ENCODE results near the gene MTRFR. TPM values are rescaled to one million over a fixed set of nuclear protein-coding genes. Genes with fewer than 3 reads are reported as not detected.

The MTRFR gene
- total RNA-seq, 1 experiment from 2014 or later: 15.7 TPM

DNA sequence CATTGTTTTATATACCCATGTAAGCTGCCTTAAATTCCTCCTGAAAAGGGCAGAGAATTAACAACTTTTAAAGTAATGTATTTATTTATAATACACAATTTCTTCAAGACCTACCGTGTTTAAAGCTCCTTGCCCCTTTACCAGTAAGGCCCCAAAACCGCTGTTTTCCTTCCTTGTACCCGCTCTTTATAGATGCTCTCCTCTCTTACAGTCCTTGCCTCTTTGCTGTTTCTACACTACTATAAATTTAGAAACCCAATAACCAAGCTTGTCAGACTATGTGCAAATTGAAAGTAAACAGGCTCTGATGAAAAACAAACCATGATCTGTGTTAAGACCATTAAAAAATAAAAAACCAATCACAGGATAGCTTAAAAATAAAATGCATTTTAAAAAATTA, 4.2 kb upstream of the MTRFR start:
- ATAC-seq: no peak
- POLR2A ChIA-PET: no interaction called here
- CTCF ChIA-PET: interaction anchor here (1.2 kb wide), 1 partner anchor 9 kb away, joined by 9 read pairs; no protein-coding TSS in a partner anchor

DNA sequence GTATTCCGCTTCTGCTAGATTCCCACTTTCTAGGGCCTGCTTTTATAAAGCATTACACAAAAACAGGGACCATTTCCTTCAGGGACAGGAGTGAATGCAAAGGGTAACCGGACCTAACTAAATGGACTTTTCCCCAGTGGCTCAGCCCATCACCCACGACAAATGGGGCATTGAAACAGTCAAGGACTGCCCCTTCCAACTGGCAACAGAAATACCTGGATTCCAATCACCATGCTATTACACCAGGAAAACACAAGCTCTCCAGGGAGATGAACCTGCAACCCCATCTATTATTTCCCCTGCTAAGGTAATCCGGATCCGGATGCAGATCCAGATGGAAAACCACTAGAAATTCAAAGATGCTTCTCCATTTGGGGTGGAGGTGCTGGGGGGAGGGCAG, 1.3 kb upstream of the MTRFR start:
- ChIA-PET POLR2A (interaction anchor here (0.5 to 2.2 kb wide), 9 partner anchors 20 to 480 kb away, joined by 3 to 15 read pairs (median 6); partner anchors contain the start of genes ATP6V0A2, KMT5A and OGFOD2), CTCF (interaction anchor here (0.8 to 3.0 kb wide), 6 partner anchors 37 to 372 kb away, joined by 3 to 15 read pairs (median 7); partner anchors contain the start of gene ABCB9)
- Mint-ChIP-seq H3K4me1 (peaks cover 18% of the 10 kb centered on the region), H3K36me3 (peaks cover 3% of the 10 kb centered on the region), H3K9me3 (no peaks in the 10 kb centered on the region), H3K27me3 (ENCODE audit: low read depth) (no peaks in the 10 kb centered on the region), H3K4me3 (peak overlapping the region; percentile 89), H3K27ac (peak overlapping the region; percentile 98)
- no peak for ATAC-seq
- DNase-seq (ENCODE audit: low spot score): no peak
- TF ChIP-seq, protein P1, sequence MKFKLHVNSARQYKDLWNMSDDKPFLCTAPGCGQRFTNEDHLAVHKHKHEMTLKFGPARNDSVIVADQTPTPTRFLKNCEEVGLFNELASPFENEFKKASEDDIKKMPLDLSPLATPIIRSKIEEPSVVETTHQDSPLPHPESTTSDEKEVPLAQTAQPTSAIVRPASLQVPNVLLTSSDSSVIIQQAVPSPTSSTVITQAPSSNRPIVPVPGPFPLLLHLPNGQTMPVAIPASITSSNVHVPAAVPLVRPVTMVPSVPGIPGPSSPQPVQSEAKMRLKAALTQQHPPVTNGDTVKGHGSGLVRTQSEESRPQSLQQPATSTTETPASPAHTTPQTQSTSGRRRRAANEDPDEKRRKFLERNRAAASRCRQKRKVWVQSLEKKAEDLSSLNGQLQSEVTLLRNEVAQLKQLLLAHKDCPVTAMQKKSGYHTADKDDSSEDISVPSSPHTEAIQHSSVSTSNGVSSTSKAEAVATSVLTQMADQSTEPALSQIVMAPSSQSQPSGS (CRISPR knock-in tag; IDR thresholded peaks at IDR 0.05; ENCODE audit: borderline replicate concordance, low read depth): no peak
- TF ChIP-seq FOXP1 (CRISPR knock-in tag; IDR thresholded peaks at IDR 0.05; ENCODE audit: borderline replicate concordance) (no peak), TEAD4 (CRISPR knock-in tag; IDR thresholded peaks at IDR 0.05) (no peak), FOXJ3 (CRISPR knock-in tag; IDR thresholded peaks at IDR 0.05; ENCODE audit: borderline replicate concordance) (no peak), PRRX2 (CRISPR knock-in tag; IDR thresholded peaks at IDR 0.05) (no peak), ZNF416 (CRISPR knock-in tag; IDR thresholded peaks at IDR 0.05) (no peak), NFATC4 (CRISPR knock-in tag; IDR thresholded peaks at IDR 0.05) (no peak)
- TF ChIP-seq, protein P2, sequence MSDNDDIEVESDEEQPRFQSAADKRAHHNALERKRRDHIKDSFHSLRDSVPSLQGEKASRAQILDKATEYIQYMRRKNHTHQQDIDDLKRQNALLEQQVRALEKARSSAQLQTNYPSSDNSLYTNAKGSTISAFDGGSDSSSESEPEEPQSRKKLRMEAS (CRISPR knock-in tag; IDR thresholded peaks at IDR 0.05): no peak
- TF ChIP-seq, protein P3, sequence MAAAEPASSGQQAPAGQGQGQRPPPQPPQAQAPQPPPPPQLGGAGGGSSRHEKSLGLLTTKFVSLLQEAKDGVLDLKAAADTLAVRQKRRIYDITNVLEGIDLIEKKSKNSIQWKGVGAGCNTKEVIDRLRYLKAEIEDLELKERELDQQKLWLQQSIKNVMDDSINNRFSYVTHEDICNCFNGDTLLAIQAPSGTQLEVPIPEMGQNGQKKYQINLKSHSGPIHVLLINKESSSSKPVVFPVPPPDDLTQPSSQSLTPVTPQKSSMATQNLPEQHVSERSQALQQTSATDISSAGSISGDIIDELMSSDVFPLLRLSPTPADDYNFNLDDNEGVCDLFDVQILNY (CRISPR knock-in tag; IDR thresholded peaks at IDR 0.05): no peak
- TF ChIP-seq, protein P4, sequence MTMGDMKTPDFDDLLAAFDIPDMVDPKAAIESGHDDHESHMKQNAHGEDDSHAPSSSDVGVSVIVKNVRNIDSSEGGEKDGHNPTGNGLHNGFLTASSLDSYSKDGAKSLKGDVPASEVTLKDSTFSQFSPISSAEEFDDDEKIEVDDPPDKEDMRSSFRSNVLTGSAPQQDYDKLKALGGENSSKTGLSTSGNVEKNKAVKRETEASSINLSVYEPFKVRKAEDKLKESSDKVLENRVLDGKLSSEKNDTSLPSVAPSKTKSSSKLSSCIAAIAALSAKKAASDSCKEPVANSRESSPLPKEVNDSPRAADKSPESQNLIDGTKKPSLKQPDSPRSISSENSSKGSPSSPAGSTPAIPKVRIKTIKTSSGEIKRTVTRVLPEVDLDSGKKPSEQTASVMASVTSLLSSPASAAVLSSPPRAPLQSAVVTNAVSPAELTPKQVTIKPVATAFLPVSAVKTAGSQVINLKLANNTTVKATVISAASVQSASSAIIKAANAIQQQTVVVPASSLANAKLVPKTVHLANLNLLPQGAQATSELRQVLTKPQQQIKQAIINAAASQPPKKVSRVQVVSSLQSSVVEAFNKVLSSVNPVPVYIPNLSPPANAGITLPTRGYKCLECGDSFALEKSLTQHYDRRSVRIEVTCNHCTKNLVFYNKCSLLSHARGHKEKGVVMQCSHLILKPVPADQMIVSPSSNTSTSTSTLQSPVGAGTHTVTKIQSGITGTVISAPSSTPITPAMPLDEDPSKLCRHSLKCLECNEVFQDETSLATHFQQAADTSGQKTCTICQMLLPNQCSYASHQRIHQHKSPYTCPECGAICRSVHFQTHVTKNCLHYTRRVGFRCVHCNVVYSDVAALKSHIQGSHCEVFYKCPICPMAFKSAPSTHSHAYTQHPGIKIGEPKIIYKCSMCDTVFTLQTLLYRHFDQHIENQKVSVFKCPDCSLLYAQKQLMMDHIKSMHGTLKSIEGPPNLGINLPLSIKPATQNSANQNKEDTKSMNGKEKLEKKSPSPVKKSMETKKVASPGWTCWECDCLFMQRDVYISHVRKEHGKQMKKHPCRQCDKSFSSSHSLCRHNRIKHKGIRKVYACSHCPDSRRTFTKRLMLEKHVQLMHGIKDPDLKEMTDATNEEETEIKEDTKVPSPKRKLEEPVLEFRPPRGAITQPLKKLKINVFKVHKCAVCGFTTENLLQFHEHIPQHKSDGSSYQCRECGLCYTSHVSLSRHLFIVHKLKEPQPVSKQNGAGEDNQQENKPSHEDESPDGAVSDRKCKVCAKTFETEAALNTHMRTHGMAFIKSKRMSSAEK (CRISPR knock-in tag; IDR thresholded peaks at IDR 0.05; ENCODE audit: borderline replicate concordance): no peak
- TF ChIP-seq, protein P5, sequence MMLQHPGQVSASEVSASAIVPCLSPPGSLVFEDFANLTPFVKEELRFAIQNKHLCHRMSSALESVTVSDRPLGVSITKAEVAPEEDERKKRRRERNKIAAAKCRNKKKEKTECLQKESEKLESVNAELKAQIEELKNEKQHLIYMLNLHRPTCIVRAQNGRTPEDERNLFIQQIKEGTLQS (CRISPR knock-in tag; conservative IDR thresholded peaks at IDR 0.05): no peak
- TF ChIP-seq, protein P6, sequence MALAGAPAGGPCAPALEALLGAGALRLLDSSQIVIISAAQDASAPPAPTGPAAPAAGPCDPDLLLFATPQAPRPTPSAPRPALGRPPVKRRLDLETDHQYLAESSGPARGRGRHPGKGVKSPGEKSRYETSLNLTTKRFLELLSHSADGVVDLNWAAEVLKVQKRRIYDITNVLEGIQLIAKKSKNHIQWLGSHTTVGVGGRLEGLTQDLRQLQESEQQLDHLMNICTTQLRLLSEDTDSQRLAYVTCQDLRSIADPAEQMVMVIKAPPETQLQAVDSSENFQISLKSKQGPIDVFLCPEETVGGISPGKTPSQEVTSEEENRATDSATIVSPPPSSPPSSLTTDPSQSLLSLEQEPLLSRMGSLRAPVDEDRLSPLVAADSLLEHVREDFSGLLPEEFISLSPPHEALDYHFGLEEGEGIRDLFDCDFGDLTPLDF (CRISPR knock-in tag; IDR thresholded peaks at IDR 0.05): no peak
- TF ChIP-seq, protein P7, sequence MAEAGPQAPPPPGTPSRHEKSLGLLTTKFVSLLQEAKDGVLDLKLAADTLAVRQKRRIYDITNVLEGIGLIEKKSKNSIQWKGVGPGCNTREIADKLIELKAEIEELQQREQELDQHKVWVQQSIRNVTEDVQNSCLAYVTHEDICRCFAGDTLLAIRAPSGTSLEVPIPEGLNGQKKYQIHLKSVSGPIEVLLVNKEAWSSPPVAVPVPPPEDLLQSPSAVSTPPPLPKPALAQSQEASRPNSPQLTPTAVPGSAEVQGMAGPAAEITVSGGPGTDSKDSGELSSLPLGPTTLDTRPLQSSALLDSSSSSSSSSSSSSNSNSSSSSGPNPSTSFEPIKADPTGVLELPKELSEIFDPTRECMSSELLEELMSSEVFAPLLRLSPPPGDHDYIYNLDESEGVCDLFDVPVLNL (CRISPR knock-in tag; IDR thresholded peaks at IDR 0.05; ENCODE audit: borderline replicate concordance, low read depth): no peak
- TF ChIP-seq, protein P8, sequence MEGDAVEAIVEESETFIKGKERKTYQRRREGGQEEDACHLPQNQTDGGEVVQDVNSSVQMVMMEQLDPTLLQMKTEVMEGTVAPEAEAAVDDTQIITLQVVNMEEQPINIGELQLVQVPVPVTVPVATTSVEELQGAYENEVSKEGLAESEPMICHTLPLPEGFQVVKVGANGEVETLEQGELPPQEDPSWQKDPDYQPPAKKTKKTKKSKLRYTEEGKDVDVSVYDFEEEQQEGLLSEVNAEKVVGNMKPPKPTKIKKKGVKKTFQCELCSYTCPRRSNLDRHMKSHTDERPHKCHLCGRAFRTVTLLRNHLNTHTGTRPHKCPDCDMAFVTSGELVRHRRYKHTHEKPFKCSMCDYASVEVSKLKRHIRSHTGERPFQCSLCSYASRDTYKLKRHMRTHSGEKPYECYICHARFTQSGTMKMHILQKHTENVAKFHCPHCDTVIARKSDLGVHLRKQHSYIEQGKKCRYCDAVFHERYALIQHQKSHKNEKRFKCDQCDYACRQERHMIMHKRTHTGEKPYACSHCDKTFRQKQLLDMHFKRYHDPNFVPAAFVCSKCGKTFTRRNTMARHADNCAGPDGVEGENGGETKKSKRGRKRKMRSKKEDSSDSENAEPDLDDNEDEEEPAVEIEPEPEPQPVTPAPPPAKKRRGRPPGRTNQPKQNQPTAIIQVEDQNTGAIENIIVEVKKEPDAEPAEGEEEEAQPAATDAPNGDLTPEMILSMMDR (IDR thresholded peaks at IDR 0.05): no peak

More for the DNA sequence above, 4.2 kb upstream of the MTRFR start:
- no peak for DNase-seq (ENCODE audit: low spot score)
- Mint-ChIP-seq H3K9me3 (no peaks in the 10 kb centered on the region), H3K4me1 (peaks cover 13% of the 10 kb centered on the region; the same call in 1 of the 2 replicates), H3K4me3 (no peak overlapping the region), H3K36me3 (peaks cover 3% of the 10 kb centered on the region; the same call in 1 of the 2 replicates), H3K27me3 (ENCODE audit: low read depth) (no peaks in the 10 kb centered on the region), H3K27ac (peak overlapping the region; percentile 39; the same call in 1 of the 2 replicates)
- no peak for TF ChIP-seq FOXK1 (CRISPR knock-in tag; IDR thresholded peaks at IDR 0.05)
- TF ChIP-seq JAZF1 (CRISPR knock-in tag; IDR thresholded peaks at IDR 0.05): no peak
- no peak for TF ChIP-seq SMAD3 (CRISPR knock-in tag; IDR thresholded peaks at IDR 0.05; ENCODE audit: borderline replicate concordance)
- TF ChIP-seq HMGA2 (CRISPR knock-in tag; IDR thresholded peaks at IDR 0.05): no peak
- no peak for TF ChIP-seq TEAD4 (CRISPR knock-in tag; IDR thresholded peaks at IDR 0.05)
- TF ChIP-seq, protein P9, sequence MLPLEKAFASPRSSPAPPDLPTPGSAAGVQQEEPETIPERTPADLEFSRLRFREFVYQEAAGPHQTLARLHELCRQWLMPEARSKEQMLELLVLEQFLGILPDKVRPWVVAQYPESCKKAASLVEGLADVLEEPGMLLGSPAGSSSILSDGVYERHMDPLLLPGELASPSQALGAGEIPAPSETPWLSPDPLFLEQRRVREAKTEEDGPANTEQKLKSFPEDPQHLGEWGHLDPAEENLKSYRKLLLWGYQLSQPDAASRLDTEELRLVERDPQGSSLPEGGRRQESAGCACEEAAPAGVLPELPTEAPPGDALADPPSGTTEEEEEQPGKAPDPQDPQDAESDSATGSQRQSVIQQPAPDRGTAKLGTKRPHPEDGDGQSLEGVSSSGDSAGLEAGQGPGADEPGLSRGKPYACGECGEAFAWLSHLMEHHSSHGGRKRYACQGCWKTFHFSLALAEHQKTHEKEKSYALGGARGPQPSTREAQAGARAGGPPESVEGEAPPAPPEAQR (CRISPR knock-in tag; IDR thresholded peaks at IDR 0.05): no peak
- TF ChIP-seq, protein P10, sequence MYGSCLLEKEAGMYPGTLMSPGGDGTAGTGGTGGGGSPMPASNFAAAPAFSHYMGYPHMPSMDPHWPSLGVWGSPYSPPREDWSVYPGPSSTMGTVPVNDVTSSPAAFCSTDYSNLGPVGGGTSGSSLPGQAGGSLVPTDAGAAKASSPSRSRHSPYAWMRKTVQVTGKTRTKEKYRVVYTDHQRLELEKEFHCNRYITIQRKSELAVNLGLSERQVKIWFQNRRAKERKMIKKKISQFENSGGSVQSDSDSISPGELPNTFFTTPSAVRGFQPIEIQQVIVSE (CRISPR knock-in tag; IDR thresholded peaks at IDR 0.05; ENCODE audit: borderline replicate concordance): no peak
- no peak for TF ChIP-seq OVOL2 (CRISPR knock-in tag; IDR thresholded peaks at IDR 0.05; ENCODE audit: borderline replicate concordance)
- TF ChIP-seq JUN (CRISPR knock-in tag; IDR thresholded peaks at IDR 0.05): no peak

Data from WTC11 (cell line).